Measurements from ENCODE around the gene HTR1D. TPM values are rescaled to one million over a fixed set of nuclear protein-coding genes. Genes with fewer than 3 reads are reported as not detected.
"Not testable (repeated sequence)": the region's sequence is repeated elsewhere in the genome, so short reads cannot be mapped to it uniquely, and the experiment has no call there.

Gene HTR1D
- total RNA-seq, 1 donor from 2014 or later: not detected

DNA sequence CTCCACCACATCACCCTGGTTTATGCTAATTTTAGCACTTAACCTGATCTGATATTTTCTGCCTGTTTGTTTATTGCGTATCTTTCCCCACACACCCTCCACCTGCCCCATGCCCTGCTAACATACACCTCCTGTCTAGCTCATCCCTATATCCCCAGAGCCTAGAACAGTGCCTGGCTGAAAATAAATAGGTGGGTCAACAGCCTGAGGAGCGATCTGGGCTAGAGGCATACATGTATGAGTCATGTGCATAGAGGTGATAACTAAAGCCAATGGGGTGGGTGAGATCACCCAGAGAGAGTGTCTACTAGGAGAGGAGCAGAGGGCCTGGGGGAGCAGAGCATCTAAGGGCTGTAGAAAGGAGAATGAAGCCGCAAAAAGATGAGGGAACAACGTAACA is 2.7 kb downstream of the HTR1D start:
- Mint-ChIP-seq H3K27me3 (ENCODE audit: insufficient read depth) (peaks cover 64% of the 10 kb centered on the region), H3K36me3 (ENCODE audit: low read depth) (no peaks in the 10 kb centered on the region), H3K9me3 (no peaks in the 10 kb centered on the region), H3K4me1 (ENCODE audit: low read depth) (no peaks in the 10 kb centered on the region), H3K27ac (no peak overlapping the region), H3K4me3 (no peak overlapping the region)
- DNase-seq (ENCODE audit: low spot score): no peak
- intact Hi-C loops (cut with micrococcal nuclease): loop anchor here (10.0 kb wide), 1 partner anchor 180 kb away; no protein-coding TSS in a partner anchor

GRCh38 chr1:23211955-23212354 is 5.3 kb downstream of the HTR1D start:
- Mint-ChIP-seq H3K27me3 (ENCODE audit: insufficient read depth) (peaks cover 43% of the 10 kb centered on the region), H3K9me3 (no peaks in the 10 kb centered on the region), H3K4me3 (no peak overlapping the region), H3K27ac (no peak overlapping the region), H3K36me3 (ENCODE audit: low read depth) (no peaks in the 10 kb centered on the region), H3K4me1 (ENCODE audit: low read depth) (no peaks in the 10 kb centered on the region)
- no peak for DNase-seq (ENCODE audit: low spot score)
- intact Hi-C loops (cut with micrococcal nuclease): loop anchor here (10.0 kb wide), 1 partner anchor 183 kb away; no protein-coding TSS in a partner anchor

GRCh38 chr1:23210963-23211362 is 6.3 kb downstream of the HTR1D start:
- Mint-ChIP-seq H3K27ac (no peak overlapping the region), H3K4me1 (ENCODE audit: low read depth) (no peaks in the 10 kb centered on the region), H3K9me3 (no peaks in the 10 kb centered on the region), H3K36me3 (ENCODE audit: low read depth) (no peaks in the 10 kb centered on the region), H3K4me3 (no peak overlapping the region), H3K27me3 (ENCODE audit: insufficient read depth) (peaks cover 37% of the 10 kb centered on the region)
- DNase-seq (ENCODE audit: low spot score): no peak
- intact Hi-C loops (cut with micrococcal nuclease): loop anchor here (10.0 kb wide), 1 partner anchor 184 kb away; no protein-coding TSS in a partner anchor

DNA sequence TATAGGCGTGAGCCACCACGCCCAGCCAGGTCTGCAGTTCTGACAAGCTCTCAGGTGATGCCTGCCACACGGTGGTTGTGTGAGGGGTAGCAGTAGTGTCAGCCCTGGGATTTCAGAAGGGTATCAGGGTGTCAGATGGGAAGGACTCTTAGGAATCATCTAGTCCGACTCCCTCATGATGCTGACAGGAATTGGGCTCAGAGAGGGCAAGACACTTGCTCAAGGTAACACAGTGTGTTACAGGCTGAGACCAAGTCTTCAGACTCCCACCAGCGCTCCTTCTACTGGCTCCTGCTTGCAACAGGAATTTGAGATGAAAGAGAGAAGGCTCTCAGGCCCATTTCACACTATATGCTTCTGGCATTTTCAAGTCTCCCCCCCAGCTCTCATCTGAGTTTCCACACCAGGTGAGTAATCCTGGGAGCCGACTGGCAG is 6.9 kb downstream of the HTR1D start:
- no peak for DNase-seq (ENCODE audit: low spot score)
- Mint-ChIP-seq H3K36me3 (ENCODE audit: low read depth) (no peaks in the 10 kb centered on the region), H3K27ac (no peak overlapping the region), H3K27me3 (ENCODE audit: insufficient read depth) (peaks cover 33% of the 10 kb centered on the region), H3K9me3 (no peaks in the 10 kb centered on the region), H3K4me3 (no peak overlapping the region), H3K4me1 (ENCODE audit: low read depth) (no peaks in the 10 kb centered on the region)
- intact Hi-C loops (cut with micrococcal nuclease): loop anchor here (10.0 kb wide), 1 partner anchor 184 kb away; no protein-coding TSS in a partner anchor

DNA sequence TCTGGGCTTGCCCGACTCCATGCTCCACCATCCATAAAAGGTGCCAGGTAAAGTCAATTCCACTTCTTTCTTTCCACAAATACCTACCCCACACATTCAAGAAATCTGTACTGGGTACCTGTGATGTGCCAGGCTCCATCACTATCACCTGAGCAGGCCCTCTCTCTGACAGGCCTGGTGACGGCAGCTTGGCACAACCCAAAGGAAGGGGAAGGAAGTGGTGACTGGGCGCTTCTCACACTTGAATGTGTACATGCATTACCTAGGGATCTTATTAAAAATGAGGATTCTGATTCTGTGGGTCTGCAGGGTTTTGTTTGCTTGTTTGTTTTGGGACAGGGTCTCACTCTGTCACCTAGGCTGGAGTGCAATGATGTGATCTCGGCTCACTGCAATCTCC is 7.5 kb downstream of the HTR1D start:
- no peak overlapping the region for H3K4me3 Mint-ChIP-seq
- no peak overlapping the region for H3K27ac Mint-ChIP-seq

DNA sequence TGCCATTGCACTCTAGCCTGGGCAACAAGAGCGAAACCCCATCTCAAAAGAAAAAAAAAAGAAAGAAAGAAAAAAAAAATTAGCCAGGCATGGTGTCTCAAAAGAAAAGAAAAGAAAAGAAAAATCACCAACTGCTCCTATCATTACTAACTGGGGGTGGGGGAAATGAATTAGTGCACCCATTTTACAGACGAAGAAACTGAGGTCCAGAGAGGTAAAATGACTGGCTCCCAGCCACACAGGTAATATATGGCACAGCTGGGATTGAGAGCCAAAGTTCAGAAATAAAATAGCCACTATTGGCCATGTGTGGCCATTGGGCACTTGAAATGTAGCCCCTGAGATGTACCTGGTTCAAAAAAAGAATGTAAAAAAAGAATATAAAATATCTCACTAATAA is 8.8 kb downstream of the HTR1D start:
- Mint-ChIP-seq H3K4me3 (no peak overlapping the region), H3K36me3 (ENCODE audit: low read depth) (no peaks in the 10 kb centered on the region), H3K27me3 (ENCODE audit: insufficient read depth) (peaks cover 20% of the 10 kb centered on the region), H3K27ac (no peak overlapping the region), H3K9me3 (no peaks in the 10 kb centered on the region), H3K4me1 (ENCODE audit: low read depth) (no peaks in the 10 kb centered on the region)
- no peak for DNase-seq (ENCODE audit: low spot score)
- intact Hi-C loops (cut with micrococcal nuclease): no loop called here

More for the DNA sequence above, 7.5 kb downstream of the HTR1D start:
- intact Hi-C loops (cut with micrococcal nuclease): loop anchor here (10.0 kb wide), 1 partner anchor 185 kb away; no protein-coding TSS in a partner anchor
- Mint-ChIP-seq H3K36me3 (ENCODE audit: low read depth) (no peaks in the 10 kb centered on the region), H3K4me1 (ENCODE audit: low read depth) (no peaks in the 10 kb centered on the region), H3K27me3 (ENCODE audit: insufficient read depth) (peaks cover 27% of the 10 kb centered on the region), H3K9me3 (no peaks in the 10 kb centered on the region)
- no peak for DNase-seq (ENCODE audit: low spot score)

- H3K27me3 Mint-ChIP-seq (ENCODE audit: insufficient read depth): peaks cover 17% of the 10 kb centered on the region
- intact Hi-C loops (cut with micrococcal nuclease); H3K9me3 Mint-ChIP-seq; H3K36me3 Mint-ChIP-seq (ENCODE audit: low read depth); H3K4me3 Mint-ChIP-seq; H3K27ac Mint-ChIP-seq; DNase-seq (ENCODE audit: low spot score); H3K4me1 Mint-ChIP-seq (ENCODE audit: low read depth): not testable (repeated sequence)
Observed at GRCh38 chr1:23207733-23208132, 9.6 kb downstream of the HTR1D start.

DNA sequence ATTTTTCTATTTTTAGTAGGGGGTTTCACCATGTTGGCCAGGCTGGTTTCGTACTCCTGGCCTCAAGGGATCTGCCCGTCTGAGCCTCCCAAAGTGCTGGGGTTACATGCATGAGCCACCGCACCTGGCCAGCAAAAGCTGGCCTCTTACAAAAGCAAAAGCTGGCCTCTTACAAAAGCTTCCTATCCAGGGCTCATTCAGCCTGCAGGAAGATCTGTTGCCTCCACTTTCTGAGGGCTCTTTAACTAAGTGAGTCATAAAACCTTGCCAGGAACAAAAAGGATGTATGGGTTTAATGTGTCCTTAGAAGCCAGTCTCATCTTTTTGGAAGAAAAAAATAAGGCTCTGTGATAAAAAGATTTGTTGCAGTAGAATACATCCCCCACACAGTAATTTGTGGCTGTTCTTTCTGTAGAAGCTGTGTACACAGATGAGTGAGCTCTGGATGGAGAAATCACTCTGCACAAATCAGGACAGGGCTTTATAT is 15.0 kb downstream of the HTR1D start:
- H3K9me3 Mint-ChIP-seq: no peaks in the 10 kb centered on the region
- peaks cover 3% of the 10 kb centered on the region for H3K27me3 Mint-ChIP-seq (ENCODE audit: insufficient read depth)
- intact Hi-C loops (cut with micrococcal nuclease): no loop called here
- H3K4me1 Mint-ChIP-seq (ENCODE audit: low read depth): no peaks in the 10 kb centered on the region
- no peaks in the 10 kb centered on the region for H3K36me3 Mint-ChIP-seq (ENCODE audit: low read depth)
- no peak for DNase-seq (ENCODE audit: low spot score)
- H3K27ac Mint-ChIP-seq: no peak overlapping the region
- H3K4me3 Mint-ChIP-seq: no peak overlapping the region

DNA sequence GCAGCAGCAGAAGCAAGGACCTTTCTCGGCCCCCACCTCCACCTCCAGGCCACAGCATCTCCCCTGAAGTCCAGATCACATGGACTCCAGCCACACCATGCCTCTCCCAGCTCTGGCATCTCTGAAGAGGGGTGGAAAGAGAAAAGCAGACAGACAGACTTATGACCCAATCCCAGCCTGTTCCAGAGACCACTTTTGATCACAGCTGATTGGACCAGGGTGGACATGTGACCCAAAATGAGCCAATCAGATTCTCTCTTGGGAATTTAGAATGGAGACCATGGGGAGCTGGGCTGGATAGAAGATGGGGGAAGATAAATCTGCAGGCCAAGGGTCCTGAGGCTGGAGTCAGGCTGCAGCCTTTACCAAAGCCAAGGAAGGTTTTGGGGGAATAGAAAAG is 16.4 kb downstream of the HTR1D start:
- no peaks in the 10 kb centered on the region for H3K36me3 Mint-ChIP-seq (ENCODE audit: low read depth)
- peaks cover 3% of the 10 kb centered on the region for H3K27me3 Mint-ChIP-seq (ENCODE audit: insufficient read depth)
- intact Hi-C loops (cut with micrococcal nuclease): no loop called here
- H3K27ac Mint-ChIP-seq: no peak overlapping the region
- no peaks in the 10 kb centered on the region for H3K9me3 Mint-ChIP-seq
- H3K4me3 Mint-ChIP-seq: no peak overlapping the region
- H3K4me1 Mint-ChIP-seq (ENCODE audit: low read depth): no peaks in the 10 kb centered on the region
- no peak for DNase-seq (ENCODE audit: low spot score)

DNA sequence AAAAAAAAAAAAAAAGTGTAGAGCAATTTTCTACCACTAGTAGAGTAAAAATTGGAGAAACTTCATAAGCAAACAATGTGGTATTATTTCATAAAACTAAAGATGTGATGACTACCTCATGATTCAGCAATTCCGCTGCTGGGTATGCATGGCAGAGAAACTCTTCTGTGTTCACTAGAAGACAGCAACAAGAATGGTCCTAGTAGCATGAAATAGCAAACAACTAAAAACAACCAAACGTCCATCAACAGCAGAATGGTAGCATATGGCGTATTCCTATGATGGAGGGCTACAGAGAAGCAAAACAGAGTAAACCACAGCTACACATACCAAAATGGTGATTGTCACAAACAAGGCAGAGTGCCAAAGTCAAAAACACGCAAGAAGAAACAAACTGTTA is 18.9 kb downstream of the HTR1D start:
- Mint-ChIP-seq H3K27ac (no peak overlapping the region), H3K36me3 (ENCODE audit: low read depth) (no peaks in the 10 kb centered on the region), H3K4me1 (ENCODE audit: low read depth) (no peaks in the 10 kb centered on the region), H3K27me3 (ENCODE audit: insufficient read depth) (peaks cover 9% of the 10 kb centered on the region), H3K9me3 (no peaks in the 10 kb centered on the region), H3K4me3 (no peak overlapping the region)
- no peak for DNase-seq (ENCODE audit: low spot score)
- intact Hi-C loops (cut with micrococcal nuclease): no loop called here

DNA sequence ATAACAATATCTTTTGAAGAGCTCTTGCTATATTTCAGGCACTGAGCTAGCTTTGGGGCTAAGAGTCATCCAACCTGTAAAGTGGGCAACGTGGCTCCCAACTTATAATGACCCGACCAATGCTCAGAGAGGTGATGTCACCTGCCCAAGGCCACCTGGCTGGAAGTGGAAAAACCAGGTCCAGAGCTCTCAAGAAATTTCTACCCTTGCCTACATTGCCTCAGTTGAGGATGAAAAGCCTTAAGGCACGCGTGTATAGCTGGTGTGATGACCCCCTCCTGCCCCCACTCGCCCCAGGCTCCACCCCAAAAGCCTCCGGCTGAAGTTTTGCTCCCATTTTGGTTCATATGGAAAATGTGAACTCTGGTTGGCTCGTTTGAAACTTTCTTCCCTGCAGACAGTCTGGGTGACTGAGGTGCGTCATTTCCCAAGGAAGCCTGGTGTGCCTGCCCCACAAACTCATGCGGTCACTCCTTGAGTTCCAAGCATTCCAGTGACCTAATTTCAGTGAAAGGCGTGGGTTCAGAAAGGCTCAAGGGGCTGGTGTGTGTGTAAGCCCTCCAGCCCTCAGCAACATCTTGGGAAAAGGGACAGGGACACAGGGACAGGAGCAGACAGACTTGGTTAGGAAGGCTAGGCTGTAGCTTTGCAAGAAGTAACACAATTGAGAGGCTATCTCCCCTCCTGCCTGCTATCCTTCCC is 20.5 kb downstream of the HTR1D start:
- intact Hi-C loops (cut with micrococcal nuclease): no loop called here
- no peak for DNase-seq (ENCODE audit: low spot score)
- no peaks in the 10 kb centered on the region for H3K4me1 Mint-ChIP-seq (ENCODE audit: low read depth)
- H3K4me3 Mint-ChIP-seq: no peak overlapping the region
- no peaks in the 10 kb centered on the region for H3K9me3 Mint-ChIP-seq
- peaks cover 10% of the 10 kb centered on the region for H3K27me3 Mint-ChIP-seq (ENCODE audit: insufficient read depth)
- no peaks in the 10 kb centered on the region for H3K36me3 Mint-ChIP-seq (ENCODE audit: low read depth)
- H3K27ac Mint-ChIP-seq: no peak overlapping the region

- no peak for DNase-seq (ENCODE audit: low spot score)
- intact Hi-C loops (cut with micrococcal nuclease): no loop called here
- peaks cover 13% of the 10 kb centered on the region for H3K27me3 Mint-ChIP-seq (ENCODE audit: insufficient read depth)
- H3K4me3 Mint-ChIP-seq: no peak overlapping the region
- H3K9me3 Mint-ChIP-seq: no peaks in the 10 kb centered on the region
- H3K4me1 Mint-ChIP-seq (ENCODE audit: low read depth): no peaks in the 10 kb centered on the region
- H3K36me3 Mint-ChIP-seq (ENCODE audit: low read depth): no peaks in the 10 kb centered on the region
- no peak overlapping the region for H3K27ac Mint-ChIP-seq
Observed at GRCh38 chr1:23194119-23194984, 22.9 kb downstream of the HTR1D start.
